Caco-2 (cell line): ENCODE measurements around the gene IGSF10. TPM values are rescaled to one million over a fixed set of nuclear protein-coding genes. Genes with fewer than 3 reads are reported as not detected.
"Not testable (repeated sequence)": the region's sequence is repeated elsewhere in the genome, so short reads cannot be mapped to it uniquely, and the experiment has no call there.

Experiments
- BruUV-seq: library from RNA; stranded (reverse); fragments of 400-500 nt; replicated peaks from 2 replicates; lab custom pipeline; 2021; lab: Mats Ljungman, UMichigan
- CTCF ChIA-PET: fragments of 300-600 bp; sonication (Branson Sonifier 250); formaldehyde crosslinking; loops from one replicate; lab custom pipeline; 2022; ENCODE audit warnings: antibody characterized with exemption; lab: Charles Lee
- POLR2A ChIA-PET: fragments of 300-600 bp; sonication (Branson Sonifier 250); formaldehyde crosslinking; loops from one replicate; lab custom pipeline; 2022; ENCODE audit warnings: antibody characterized with exemption; lab: Charles Lee
- DNase-seq, 2 experiments: peaks; one replicate each; pipeline versions ENCODE4 v3.0.0 to v3.0.0-alpha.2; 2020 to 2022
- H3K27me3 ChIP-seq: replicated peaks from 2 replicates; pipeline ENCODE4 v1.6.0; 2011; ENCODE audit warnings: low read length; ENCODE audit not compliant: control insufficient read depth, insufficient read depth
- H3K36me3 ChIP-seq: 2 replicates; pipeline ENCODE4 v1.5.1; 2011; ENCODE audit warnings: low read length; ENCODE audit not compliant: control insufficient read depth, insufficient read depth
- H3K4me1 ChIP-seq: fragments of 250-450 bp; sonication (Bioruptor Pico); 2 replicates; pipeline ENCODE4 v1.5.1; 2020; ENCODE audit warnings: mild to moderate bottlenecking
- H3K4me3 ChIP-seq: 2 replicates; pipeline ENCODE4 v1.5.1; 2011; ENCODE audit warnings: low read depth, mild to moderate bottlenecking, control low read depth, low read length
- H3K9me3 ChIP-seq: fragments of 250-450 bp; sonication (Bioruptor Pico); 2 replicates; pipeline ENCODE4 v1.5.1; 2020; ENCODE audit warnings: mild to moderate bottlenecking, moderate library complexity
- H3K27ac Mint-ChIP-seq: one replicate; pipeline ENCODE4 v1.8.0; 2022; ENCODE audit warnings: mixed read lengths; ENCODE audit not compliant: unreplicated experiment
- H3K27me3 Mint-ChIP-seq: one replicate; pipeline ENCODE4 v1.8.0; 2022; ENCODE audit warnings: mixed read lengths; ENCODE audit not compliant: insufficient read depth, unreplicated experiment
- H3K36me3 Mint-ChIP-seq: one replicate; pipeline ENCODE4 v1.8.0; 2022; ENCODE audit warnings: mild to moderate bottlenecking, mixed read lengths; ENCODE audit not compliant: insufficient read depth, unreplicated experiment
- H3K4me1 Mint-ChIP-seq: one replicate; pipeline ENCODE4 v1.8.0; 2022; ENCODE audit warnings: low read depth, mixed read lengths; ENCODE audit not compliant: unreplicated experiment
- H3K4me3 Mint-ChIP-seq: one replicate; pipeline ENCODE4 v1.8.0; 2022; ENCODE audit warnings: mild to moderate bottlenecking, moderate library complexity, mixed read lengths; ENCODE audit not compliant: unreplicated experiment
- H3K9me3 Mint-ChIP-seq: one replicate; pipeline ENCODE4 v1.8.0; 2022; ENCODE audit warnings: mixed read lengths; ENCODE audit not compliant: unreplicated experiment
- CTCF ChIP-seq, 2 experiments: fragments of 200-600 bp in 1 of 2; IDR thresholded peaks; 1 replicate in 1 of 2; 2 replicates in 1 of 2; pipeline versions ENCODE4 v1.5.1 to v1.8.0; 2011 to 2022; ENCODE audit warnings: antibody characterized with exemption in 1 of 2, control low read depth in 1 of 2, inconsistent platforms in 1 of 2, low read depth in 1 of 2, low read length in 1 of 2, mild to moderate bottlenecking in 1 of 2, moderate library complexity in 1 of 2; ENCODE audit not compliant: insufficient read depth in 1 of 2, severe bottlenecking in 1 of 2, unreplicated experiment in 1 of 2
- intact Hi-C: fragments of 100-400 bp; cut with micrococcal nuclease; formaldehyde crosslinking; loops from one replicate; pipeline ENCODE4 v1.10.0; 2022; ENCODE audit not compliant: unreplicated experiment
- total RNA-seq: library from RNA; stranded (reverse); gene quantifications from 2 replicates; pipeline ENCODE4 v1.2.3, GENCODE V29; 2022

IGSF10 gene
- total RNA-seq, 1 experiment from 2014 or later, result 2.6 TPM

- CTCF ChIA-PET, result no interaction called here
- POLR2A ChIA-PET, result no interaction called here
- TF ChIP-seq CTCF (IDR thresholded peaks at IDR 0.05; ENCODE audit: insufficient read depth in 1 of 2, low read depth in 1 of 2, low read length in 1 of 2, severe bottlenecking in 1 of 2, unreplicated experiment in 1 of 2), result no peak
- Histone ChIP-seq H3K9me3 (no peaks in the 10 kb centered on the region), H3K4me1 (no peaks in the 10 kb centered on the region), H3K27me3 (no peaks in the 10 kb centered on the region), H3K36me3 (no peaks in the 10 kb centered on the region), H3K4me3 (no peak overlapping the region)
- Mint-ChIP-seq H3K4me1 (no peaks in the 10 kb centered on the region), H3K9me3 (peaks cover 7% of the 10 kb centered on the region), H3K36me3 (no peaks in the 10 kb centered on the region), H3K4me3 (no peak overlapping the region), H3K27me3 (no peaks in the 10 kb centered on the region), H3K27ac (no peak overlapping the region)
- DNase-seq, result no peak
- intact Hi-C loops, result no loop called here
- no TSS peak for BruUV-seq
These were observed 38.3 kb upstream of the IGSF10 start for GRCh38 chr3:151499168-151499567.

- CTCF ChIA-PET, result no interaction called here
These were observed 30.7 kb upstream of the IGSF10 start for GRCh38 chr3:151491525-151491924.

GRCh38 chr3:151487833-151488232, 27.0 kb upstream of the IGSF10 start:
- H3K36me3 Mint-ChIP-seq, H3K27ac Mint-ChIP-seq, POLR2A ChIA-PET, H3K4me3 Mint-ChIP-seq, intact Hi-C loops, DNase-seq, H3K36me3 ChIP-seq, CTCF ChIA-PET, H3K4me1 Mint-ChIP-seq, H3K27me3 ChIP-seq, H3K4me3 ChIP-seq, H3K9me3 ChIP-seq, H3K4me1 ChIP-seq, BruUV-seq, H3K27me3 Mint-ChIP-seq: not testable (repeated sequence)
- H3K9me3 Mint-ChIP-seq, result peaks cover 25% of the 10 kb centered on the region

More at GRCh38 chr3:151491525-151491924, 30.7 kb upstream of the IGSF10 start:
- BruUV-seq, result no TSS peak
- H3K36me3 ChIP-seq, result no peaks in the 10 kb centered on the region
- no peaks in the 10 kb centered on the region for H3K27me3 ChIP-seq
- Mint-ChIP-seq H3K27me3 (no peaks in the 10 kb centered on the region), H3K4me3 (no peak overlapping the region), H3K36me3 (no peaks in the 10 kb centered on the region), H3K9me3 (peaks cover 4% of the 10 kb centered on the region), H3K27ac (no peak overlapping the region), H3K4me1 (no peaks in the 10 kb centered on the region)
- POLR2A ChIA-PET, result no interaction called here
- H3K9me3 ChIP-seq, result no peaks in the 10 kb centered on the region
- H3K4me3 ChIP-seq, result no peak overlapping the region
- no peak for DNase-seq
- no peaks in the 10 kb centered on the region for H3K4me1 ChIP-seq
- intact Hi-C loops, result no loop called here
- no peak for TF ChIP-seq CTCF (IDR thresholded peaks at IDR 0.05; ENCODE audit: insufficient read depth in 1 of 2, low read depth in 1 of 2, low read length in 1 of 2, severe bottlenecking in 1 of 2, unreplicated experiment in 1 of 2)
